HCT116 (cell line): Measurements from ENCODE around the gene PTPRA.

Experiments used
- CTCF ChIP-seq, 3 experiments: fragments of 200-600 bp in 1 of 3; sonication (generic) in 1 of 3; IDR thresholded peaks in 2 of 3; conservative IDR thresholded peaks in 1 of 3; 2 replicates each; pipeline ENCODE4 v1.5.1; 2012 to 2017; ENCODE audit warnings: low read depth in 2 of 3, low read length in 2 of 3, antibody characterized with exemption in 1 of 3, borderline replicate concordance in 1 of 3, control low read depth in 1 of 3, mild to moderate bottlenecking in 1 of 3, mixed read lengths in 1 of 3, mixed run types in 1 of 3, moderate library complexity in 1 of 3; ENCODE audit not compliant: insufficient read depth in 1 of 3
- EGR1 ChIP-seq: IDR thresholded peaks from 2 replicates; pipeline ENCODE4 v1.6.1; 2012; ENCODE audit warnings: low read depth
- FOSL1 ChIP-seq: IDR thresholded peaks from 2 replicates; pipeline ENCODE4 v1.6.1; 2012; ENCODE audit warnings: low read depth
- POLR2A ChIP-seq: IDR thresholded peaks from 2 replicates; pipeline ENCODE4 v1.7.0; 2011; ENCODE audit warnings: borderline replicate concordance; ENCODE audit not compliant: insufficient read depth, insufficient read length; ENCODE audit errors: extremely low read depth
- POLR2AphosphoS5 ChIP-seq: IDR thresholded peaks from 2 replicates; pipeline ENCODE4 v1.6.1; 2011; ENCODE audit warnings: mild to moderate bottlenecking, low read depth, low read length, moderate library complexity
- REST ChIP-seq: IDR thresholded peaks from 2 replicates; pipeline ENCODE4 v1.6.1; 2012; ENCODE audit warnings: low read depth

DNA sequence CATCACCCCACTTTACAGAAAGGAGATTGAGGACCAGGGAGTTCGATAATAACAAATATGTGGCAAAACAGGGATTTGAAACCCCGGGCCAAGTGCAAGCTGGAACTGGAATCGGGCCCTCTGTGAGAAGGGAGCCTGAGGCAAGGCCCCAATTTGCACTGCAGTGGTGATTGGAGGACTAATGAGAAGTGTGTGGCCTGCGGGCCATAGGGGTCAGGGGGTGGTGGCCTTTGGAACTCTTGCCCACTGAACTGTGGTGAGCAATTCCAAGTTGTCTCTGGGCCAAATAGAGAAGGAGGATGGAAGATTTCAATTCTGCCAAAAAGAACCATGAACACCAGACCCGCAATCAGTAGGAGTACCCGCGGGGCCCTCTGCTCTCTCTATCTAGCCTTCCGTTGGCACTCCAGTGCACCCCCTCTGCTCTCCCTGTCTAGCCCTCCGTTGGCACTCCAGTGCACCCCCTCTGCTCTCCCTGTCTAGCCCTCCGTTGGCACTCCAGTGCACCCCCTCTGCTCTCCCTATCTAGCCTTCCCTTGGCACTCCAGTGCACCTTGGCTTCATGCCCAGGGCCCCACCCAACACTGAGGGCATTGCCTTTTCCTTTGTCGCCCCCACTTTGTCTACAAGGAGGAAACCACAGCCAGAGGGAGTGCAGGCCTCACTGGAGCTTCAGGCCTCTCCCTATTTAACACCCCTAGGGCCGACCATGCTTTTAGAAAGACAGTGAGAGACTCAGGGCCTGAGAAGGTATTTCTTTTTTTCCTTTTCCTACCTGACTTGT lies 6.0 kb upstream of the PTPRA start:
- no peak for TF ChIP-seq CTCF (IDR thresholded peaks at IDR 0.05 in 2 of 3, conservative IDR thresholded peaks at IDR 0.05 in 1 of 3; ENCODE audit: borderline replicate concordance in 1 of 3, insufficient read depth in 1 of 3, low read depth in 2 of 3, low read length in 2 of 3)
- no peak for TF ChIP-seq POLR2AphosphoS5
- no peak for TF ChIP-seq REST
- no peak for TF ChIP-seq POLR2A
- TF ChIP-seq FOSL1 = no peak
- TF ChIP-seq EGR1 = no peak
